ENCODE data around the gene FRAS1.
"Not testable (repeated sequence)": the region's sequence is repeated elsewhere in the genome, so short reads cannot be mapped to it uniquely, and the experiment has no call there.

Gene FRAS1

DNA sequence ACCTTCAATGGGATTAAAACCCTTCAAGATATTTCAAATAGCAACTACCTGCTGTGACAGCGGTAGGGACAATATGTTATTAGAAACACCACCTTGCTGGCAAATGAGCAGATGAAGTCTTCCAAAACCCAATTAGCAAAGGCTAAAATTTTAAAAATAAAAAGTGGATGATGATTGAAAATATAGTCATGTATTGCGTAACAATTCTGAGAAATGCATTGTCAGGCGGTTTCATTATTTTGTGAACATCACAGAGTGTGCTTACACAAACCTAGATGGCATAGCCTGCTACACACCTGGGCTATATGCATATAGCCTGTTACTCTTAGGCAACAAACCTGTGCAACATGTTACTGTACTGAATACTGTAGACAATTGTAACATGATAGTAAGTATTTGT is 403.2 kb downstream of the FRAS1 start:
- no peak for DNase-seq

DNA sequence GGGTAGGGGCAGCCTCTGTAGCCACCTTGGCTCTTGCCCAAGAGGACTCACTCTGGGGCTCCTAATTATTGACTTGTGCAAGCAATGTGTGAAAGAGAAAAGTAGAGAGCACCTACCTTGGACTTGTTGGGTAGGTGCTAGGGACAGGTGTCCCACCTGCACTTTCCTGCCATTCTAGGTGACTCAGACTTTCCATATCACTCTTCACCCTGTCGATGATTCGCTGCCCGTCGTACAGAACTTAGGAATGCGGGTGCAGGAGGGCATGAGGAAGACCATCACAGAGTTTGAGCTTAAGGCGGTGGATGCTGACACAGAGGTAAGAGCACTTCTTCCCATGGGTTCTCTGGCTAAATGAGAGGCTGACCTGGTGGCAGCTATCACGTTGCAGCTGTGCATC is 407.1 kb downstream of the FRAS1 start:
- DNase-seq = no peak

DNA sequence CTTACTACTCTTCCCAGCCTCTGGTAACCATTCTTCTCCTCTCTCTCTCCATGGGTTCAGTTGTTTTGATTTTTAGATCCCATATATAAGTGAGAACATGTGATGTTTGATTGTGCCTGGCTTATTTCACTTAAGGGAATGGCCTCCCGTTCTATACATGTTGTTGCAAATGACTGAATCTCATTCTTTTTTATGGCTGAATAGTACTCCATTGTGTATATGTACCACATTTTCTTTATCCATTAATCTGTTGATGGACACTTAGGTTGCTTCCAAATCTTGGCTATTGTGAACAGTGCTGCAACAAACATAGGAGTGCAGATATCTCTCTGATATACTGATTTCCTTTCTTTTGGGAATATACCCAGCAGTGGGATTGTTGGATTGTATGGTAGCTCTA is 410.1 kb downstream of the FRAS1 start:
- DNase-seq = not testable (repeated sequence)

DNA sequence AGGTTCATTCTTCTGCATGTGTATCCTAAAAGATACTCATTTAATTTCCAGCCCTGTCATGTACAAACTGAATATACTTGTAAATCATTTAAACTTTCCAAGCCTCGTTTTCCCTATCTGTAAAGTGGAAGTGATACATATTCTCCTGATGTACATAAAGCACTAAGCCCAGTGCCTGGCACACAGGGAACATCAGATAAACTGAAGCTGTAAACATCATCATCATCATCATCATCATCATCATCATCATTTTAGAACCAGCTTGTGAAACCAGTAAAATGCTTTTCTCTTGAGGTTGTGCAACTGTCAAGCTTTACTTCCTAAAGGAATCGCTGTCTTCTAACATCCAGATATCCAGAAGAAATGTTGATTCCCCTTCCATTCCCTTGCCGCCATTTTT is 411.1 kb downstream of the FRAS1 start:
- no peak for DNase-seq

DNA sequence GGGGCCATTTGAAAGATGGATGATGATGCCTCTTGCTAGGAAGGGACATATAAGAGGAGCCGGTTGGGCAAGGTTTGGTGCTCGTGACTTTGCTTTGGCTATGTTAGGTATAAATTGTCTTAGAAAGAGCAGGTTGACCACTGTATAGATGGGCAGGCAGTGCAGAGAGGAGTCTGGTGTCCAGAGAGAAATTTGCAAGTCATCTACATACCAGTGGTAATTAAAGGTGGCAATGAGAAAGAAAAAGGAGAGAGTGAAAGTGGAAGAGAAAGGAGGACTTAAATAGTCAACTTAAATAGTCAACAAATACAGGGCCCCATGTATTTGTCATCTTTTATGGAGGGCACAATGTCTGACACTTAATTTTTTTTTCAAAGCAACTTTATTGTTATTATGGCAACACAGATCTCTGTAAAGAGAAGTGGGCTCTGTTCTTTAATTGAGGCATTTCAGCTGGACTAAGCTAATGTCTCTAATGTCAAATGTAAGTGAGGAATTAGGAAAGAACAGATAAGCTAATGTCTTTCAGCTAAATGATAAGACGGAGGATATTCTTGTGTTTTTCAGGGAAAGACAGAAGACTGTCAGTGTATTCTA is 419.1 kb downstream of the FRAS1 start:
- no peak for DNase-seq

DNA sequence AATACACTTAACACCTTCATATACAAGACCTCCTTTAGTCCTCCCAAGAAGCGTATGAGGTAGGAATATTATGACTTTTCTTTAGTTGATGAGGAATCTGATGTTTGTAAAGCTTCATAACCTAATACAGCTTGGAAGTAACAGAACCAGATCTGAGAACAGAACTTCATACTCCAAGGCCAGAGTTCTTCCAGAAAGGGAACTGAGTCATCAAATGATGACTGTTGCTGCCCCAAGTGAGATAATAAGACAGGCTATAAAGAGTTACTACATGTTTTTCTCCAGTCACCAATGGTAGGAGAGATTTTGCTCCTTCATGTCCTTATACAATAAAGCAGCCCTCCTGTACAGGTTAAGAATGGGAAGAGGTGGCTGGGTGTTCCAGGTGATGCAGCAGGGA is 420.2 kb downstream of the FRAS1 start:
- DNase-seq = no peak

DNA sequence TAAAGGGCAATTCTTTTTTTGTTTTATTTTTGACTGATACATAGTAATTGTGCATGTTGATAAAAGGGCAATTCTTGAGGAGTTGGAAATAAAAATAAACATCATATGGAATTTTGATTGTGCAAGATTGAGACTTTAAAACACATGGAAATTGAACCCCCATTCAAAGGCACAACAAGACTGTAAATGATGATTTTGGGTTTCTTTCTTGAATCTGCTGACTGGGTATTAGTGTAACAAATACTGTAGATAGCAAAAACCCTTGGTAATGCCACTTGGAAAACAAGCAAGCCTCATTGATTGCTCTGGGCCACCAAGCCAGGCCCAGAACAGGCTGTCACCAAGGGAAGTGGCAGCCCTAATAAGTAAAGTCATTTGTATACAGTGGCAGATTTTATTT is 421.4 kb downstream of the FRAS1 start:
- no peak for DNase-seq

DNA sequence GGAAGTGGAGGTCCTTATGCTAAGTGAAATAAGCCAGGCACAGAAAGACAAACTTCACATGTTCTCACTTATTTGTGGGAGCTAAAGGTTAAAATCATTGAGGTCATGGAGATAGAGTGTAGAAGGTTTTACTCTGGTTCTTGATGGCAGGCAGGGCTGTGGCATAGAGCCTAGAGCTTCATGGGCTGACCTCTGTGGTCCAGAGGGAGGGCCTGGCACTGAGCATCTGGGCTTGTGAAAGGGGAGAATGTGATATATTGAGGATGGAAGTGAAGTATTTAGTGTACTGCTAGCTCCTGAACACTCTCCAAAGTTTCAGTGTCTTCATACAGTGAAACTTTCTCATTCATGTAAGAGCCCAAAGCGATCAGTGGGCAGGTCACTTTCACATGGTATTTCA is 423.2 kb downstream of the FRAS1 start:
- DNase-seq = no peak

DNA sequence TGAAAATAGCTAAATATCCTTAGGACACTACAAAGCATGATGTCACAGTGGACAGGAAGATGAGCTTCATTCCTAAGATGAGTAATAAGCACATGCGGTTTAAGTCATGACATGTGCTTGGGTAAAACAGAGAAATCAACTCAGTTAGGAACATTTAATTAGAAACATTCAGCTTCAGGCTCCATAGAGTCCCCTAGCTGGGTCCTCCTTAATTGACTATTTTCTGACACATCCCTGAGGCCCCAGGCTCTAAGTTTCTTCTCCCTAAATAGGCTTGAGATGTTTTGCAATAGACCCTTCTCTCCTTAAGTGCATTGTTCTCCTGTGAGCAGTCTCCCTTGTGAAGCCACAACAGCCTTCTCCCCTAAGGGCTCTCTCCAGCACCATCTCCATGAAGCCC is 424.1 kb downstream of the FRAS1 start:
- DNase-seq = no peak

DNA sequence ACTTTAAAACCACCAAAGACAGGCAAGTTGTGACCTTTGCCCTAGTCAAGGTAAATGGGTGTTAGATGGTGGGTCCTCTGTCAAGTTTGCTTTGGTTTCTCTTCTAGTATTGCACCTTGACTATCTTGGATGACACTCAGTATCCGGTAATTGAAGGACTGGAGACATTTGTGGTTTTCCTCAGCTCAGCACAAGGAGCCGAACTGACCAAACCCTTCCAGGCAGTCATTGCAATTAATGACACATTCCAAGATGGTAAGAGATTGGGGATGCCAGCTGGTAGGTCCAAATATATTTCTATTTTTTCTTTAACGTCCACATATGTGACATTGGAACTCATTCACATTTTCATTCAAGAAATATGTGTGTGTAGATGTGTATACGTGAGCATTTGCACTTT is 425.2 kb downstream of the FRAS1 start:
- no peak for DNase-seq

DNA sequence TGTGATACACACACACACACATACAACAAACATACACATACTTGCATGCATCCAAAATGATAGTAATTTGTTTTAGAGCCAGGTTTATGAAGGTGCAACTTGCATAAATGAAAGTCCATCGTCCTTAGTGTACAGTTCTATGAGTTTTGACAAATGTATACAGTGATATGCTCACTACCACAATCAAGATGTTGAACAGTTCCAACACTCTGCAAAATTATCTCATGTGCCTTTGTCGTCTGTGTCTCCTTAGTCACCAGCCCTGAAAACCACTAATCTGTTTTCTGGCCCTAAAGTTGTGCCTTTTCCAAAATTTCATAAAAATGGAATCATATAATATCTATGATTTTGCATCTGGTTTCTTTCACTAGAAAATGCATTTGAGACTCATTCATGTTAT is 426.7 kb downstream of the FRAS1 start:
- DNase-seq = no peak

DNA sequence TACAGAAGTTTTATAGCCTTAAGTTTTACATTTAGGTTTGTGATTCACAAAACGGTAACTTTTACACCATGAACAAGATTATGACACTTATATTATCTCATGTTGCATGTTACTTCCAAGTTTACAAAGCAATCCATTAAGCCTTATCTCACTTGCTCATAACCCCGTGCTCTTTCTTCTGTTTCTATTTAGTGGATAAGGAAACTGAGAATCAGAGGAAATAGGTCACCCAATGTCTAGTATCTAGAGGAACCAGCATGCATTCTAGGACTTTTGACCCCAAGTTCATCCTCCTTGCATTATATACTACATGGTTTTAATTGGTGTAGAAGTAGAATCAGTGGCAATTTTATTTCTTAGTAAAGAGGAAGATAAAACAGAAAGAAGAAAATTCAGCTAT is 427.5 kb downstream of the FRAS1 start:
- no peak for DNase-seq

DNA sequence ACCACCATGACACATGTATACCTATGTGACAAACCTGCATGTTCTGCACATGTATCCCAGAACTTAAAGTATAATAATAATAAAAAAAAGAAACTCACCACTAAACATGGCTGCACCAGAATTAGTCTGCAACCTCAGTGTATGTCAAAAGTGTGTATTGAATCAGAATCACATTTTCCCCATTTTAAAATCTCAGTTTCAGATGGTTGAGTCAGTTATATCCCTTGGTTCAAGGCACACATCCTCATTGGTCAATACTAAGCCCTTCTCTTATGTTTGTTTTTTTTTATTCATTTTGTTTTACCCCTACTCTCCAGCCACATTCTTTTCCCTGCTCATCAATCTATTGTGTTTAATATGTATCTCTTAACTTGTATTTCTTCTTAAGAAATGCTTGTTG is 436.6 kb downstream of the FRAS1 start:
- DNase-seq = no peak

DNA sequence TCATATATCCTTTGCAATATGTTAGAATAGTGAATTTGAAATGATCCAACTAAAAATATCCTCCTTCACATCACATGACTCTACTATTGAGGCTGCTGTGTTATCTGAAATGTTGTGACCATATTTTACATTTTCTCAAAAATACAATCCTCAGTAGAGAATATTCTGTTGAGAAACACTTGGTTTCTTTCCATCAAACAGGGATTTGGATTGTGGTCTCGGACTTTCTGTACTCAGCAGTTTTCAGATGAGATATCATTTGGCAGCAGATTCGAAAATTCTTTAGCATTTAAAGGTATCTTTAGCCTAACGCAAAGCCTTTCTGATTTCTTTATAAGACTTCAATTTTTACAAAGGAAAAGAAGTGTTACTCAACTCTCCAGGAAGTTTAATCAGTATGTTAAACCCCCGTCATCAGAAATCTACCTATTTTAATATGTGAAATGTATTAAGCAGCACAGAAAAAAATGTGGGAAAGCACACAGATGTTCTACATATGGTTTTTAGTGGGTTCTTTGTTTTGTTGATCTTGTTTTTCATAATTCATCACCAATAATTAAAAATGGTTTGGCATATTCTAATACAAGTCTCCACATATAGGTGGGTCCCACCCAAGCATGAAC is 439.0 kb downstream of the FRAS1 start:
- DNase-seq = no peak

DNA sequence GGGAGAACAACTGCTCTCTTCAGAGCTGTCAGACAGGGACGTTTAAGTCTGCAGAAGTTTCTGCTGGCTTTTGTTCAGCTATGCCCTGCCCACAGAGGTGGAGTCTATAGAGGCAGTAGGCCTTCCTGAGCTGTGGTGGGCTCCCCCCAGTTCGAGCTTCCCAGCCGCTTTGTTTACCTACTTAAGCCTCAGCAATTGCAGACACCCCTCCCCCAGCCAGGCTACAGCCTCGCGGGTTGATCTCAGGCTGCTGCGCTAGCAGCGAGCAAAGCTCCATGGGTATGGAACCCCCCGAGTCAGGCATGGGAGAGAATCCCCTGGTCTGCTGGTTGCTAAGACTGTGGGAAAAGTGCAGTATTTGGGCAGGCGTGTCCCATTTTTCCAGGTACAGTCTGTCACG is 449.1 kb downstream of the FRAS1 start:
- not testable (repeated sequence) for DNase-seq

DNA sequence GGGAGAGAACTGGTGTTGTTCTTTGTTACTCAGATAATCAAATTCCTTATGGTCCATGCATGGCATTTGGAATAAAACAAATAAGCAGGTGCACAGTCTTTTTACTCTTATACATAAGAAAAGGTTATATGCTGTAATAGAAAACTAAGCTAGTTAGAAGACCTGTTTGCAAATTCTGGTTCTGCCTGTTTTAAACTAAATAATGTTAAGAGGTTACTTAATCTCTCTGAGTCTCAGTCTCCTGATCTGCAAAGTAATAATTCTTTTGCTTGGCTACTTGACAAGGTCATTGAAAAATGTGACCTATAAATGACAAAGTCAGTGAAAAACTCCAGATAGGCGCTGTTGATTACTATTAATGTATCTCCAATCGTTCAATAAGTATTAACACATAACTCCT is 451.9 kb downstream of the FRAS1 start:
- DNase-seq = no peak

DNA sequence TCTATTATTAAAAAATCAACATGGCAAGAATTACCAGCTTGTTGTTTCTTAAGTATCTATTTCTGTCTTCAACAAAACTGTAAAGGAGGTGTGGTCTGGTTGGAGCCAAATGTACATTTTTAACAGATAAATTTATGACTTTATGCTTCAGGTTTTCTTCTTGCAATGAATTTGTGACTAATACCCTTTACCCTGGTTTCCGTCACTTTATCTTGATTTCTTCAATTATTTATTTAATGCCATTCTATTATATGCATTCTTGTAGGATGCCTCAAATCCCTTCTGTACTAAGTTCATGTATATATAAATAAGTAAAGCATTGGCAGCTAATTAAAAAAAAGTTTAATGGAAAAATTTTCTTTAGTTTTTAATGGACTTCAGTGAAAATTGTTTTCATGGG is 453.0 kb downstream of the FRAS1 start:
- no peak for DNase-seq

DNA sequence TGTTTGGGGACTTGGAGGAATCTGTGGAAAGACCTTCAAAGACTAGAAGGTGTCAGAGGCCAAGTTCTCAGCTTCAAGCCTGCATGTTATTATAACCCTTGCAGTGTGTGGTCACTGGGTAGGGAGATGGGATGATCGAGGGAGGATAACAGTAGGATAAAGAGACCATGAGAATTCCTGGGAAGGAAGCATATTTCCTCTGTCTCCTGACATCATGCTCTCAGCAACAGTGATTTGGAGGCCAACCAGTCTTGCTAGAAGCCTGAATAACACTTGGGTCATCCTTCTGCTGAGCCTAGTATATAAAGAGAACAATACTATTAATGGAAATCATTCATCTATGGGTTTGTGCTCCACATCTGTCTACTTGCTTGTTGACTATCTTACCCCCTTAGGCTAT is 453.6 kb downstream of the FRAS1 start:
- DNase-seq = no peak

DNA sequence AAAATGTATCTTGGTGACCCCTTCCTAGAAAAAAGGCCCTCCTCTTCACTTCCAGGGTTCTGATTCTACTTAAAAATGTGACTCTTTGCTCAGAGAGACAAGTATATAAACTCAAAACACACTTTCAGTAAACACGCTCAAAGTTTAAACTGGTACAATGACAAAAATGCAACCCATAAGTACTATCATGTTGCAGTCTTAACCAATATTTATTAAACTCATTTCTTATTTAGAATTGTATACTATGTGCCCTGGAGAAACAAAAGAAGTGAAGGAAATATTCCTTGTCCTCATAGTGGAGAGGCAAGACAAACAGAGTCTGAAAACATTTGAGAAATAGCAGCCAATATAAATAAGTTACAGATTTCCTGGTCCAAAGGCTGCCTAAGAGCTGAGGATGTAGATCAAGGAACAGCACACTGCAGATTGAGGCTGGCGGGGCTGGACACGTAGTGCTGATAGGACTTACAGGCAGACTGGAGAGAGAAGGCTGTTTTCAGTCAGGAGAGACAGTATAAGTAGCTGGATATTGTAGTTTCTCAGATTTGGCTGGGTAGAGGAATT is 455.3 kb downstream of the FRAS1 start:
- no peak for DNase-seq

DNA sequence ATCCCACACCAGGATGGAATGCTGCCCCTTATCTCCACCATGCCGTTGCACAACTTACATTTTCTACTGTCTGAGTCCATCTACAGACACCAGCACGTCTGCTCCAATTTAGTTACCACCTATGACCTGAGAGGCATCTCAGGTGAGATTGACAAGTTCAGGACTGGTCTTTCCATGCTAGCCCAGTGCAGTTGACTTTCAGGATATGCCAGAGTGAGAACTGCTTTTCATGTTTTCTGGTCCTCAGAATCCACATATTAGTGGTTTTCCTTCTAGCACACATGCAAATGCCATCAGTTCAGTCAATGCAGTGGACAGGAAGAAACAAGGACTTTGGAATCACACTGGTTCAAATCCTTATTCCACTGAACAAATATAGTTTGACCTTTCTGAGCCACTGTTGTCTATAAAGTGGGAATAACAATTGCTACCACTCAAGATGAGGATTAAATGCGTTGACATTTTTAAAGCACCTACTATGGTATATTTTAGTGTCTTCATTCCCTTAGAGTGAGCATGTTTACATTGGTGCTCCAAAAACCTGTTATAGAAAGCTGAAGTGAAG is 456.4 kb downstream of the FRAS1 start:
- DNase-seq = no peak

DNA sequence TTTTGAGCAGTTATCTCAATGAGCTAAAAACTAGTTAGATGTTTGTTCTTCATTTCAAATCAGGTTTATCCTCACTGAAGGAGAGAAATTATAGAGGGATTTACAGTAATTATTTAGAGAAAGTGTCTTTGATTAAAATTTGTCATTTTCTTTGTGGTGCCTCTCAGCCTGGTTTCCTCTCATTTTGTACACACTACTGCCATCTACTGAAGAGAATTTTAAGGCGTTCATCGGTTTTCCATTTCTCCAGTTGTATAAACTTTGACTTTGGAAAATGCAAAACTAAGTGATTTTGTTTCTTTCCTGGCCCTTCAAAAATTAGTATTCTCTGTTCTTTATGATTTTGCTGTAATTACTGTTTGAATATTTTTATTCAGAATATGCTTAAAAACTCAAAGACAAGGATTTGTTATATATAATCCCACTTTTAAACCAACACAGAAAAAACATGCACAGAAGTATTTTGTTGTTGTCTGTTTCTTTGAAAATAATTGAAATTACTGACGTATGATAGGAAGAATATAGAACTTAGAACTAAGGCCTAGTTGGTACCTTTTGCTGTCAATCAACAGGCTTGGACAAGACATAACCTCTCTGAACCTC is 460.0 kb downstream of the FRAS1 start:
- peak in 1 of 2 experiments; percentile 47 for DNase-seq

DNA sequence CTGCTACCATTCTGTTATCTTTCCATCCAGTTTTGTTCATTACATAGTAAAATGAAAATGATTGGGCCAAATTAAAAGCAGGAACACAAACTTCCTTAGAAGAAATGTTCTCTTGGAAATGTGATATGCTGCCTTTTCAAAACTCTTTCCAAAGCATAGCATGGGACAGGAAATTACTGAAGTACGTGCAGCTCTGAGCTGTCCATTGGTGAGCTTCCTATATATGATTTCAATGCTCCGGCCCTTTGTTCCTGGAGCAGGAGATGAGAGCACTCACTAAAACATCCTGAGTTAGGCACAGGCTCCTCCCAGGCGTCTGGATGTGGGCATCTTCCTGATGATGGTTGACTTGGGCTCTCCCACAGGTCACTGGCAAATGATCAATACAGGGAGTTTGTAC is 461.4 kb downstream of the FRAS1 start:
- no peak for DNase-seq

DNA sequence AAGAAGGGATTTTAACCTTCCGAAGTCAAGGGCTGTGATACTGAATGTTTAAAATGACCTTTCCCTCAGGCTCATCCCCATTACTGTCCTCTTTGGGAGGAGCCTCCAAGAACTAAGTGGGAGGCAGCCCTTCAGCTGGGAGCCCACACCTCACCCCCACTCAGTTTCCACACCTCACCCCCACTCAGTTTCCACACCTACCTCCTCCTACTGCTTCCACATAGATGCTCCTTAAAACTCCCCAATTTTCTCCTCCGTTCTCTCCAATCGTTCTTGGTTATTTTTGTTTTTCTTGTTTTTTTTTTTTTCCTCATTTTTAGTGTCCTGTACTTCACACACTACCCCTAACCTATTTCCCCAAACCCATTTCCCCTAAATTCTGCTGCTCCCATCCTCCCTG is 462.8 kb downstream of the FRAS1 start:
- no peak for DNase-seq

DNA sequence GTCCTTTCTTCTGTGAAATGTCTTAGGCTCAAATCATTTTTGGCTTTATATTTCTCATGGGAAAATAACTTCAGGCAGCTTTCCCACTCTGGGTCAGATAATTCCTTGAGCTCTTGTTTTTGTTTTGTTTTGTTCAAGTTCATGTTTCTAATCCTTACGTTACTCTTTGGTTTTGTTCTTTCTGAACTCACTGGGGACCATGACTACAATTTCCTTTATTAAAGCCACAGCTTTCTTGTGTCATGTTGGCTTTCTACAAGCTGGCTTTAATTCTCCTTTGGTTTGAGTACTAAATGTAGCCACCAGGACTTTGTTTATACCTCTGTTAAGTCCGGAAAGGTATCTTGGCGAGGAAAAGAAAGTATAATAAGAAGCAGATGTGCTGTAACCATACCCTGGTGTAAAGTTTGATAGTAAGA is 463.7 kb downstream of the FRAS1 start:
- no peak for DNase-seq
